ENCODE data around the gene RALGPS2.

- TF ChIP-seq ZNF8 (CRISPR knock-in tag; IDR thresholded peaks at IDR 0.05): no peak
- TF ChIP-seq ISL1 (CRISPR knock-in tag; IDR thresholded peaks at IDR 0.05): no peak
- TF ChIP-seq CREB5 (CRISPR knock-in tag; IDR thresholded peaks at IDR 0.05; ENCODE audit: low read depth): no peak
- no peak for TF ChIP-seq ZNF70 (CRISPR knock-in tag; IDR thresholded peaks at IDR 0.05)
- TF ChIP-seq GLIS3 (CRISPR knock-in tag; IDR thresholded peaks at IDR 0.05): no peak
- TF ChIP-seq ZFP3 (CRISPR knock-in tag; IDR thresholded peaks at IDR 0.05): no peak
- TF ChIP-seq RARB (CRISPR knock-in tag; IDR thresholded peaks at IDR 0.05): no peak
- no peak for TF ChIP-seq PATZ1 (CRISPR knock-in tag; IDR thresholded peaks at IDR 0.05; ENCODE audit: borderline replicate concordance)
- no peak for TF ChIP-seq ARNTL (CRISPR knock-in tag; IDR thresholded peaks at IDR 0.05; ENCODE audit: borderline replicate concordance, low read depth)
- no peak for TF ChIP-seq TCF4 (CRISPR knock-in tag; IDR thresholded peaks at IDR 0.05; ENCODE audit: borderline replicate concordance)
These were observed 156.9 kb downstream of the RALGPS2 start for GRCh38 chr1:178881950-178882349.
